Left lung (tissue), 10 donors: ENCODE results near the gene MPHOSPH8. TPM values are rescaled to one million over a fixed set of nuclear protein-coding genes. Genes with fewer than 3 reads are reported as not detected.

Source experiments
- ATAC-seq: fragments of 200-7000 bp; cut with Tn5 transposase; one replicate; pipeline ENCODE4 v1.9.1; 2020; ENCODE audit warnings: moderate library complexity
- DNase-seq, 4 donors: peaks; one replicate each; pipeline ENCODE4 v3.0.0-alpha.2; 2013 to 2020
- H3K27ac ChIP-seq, 2 donors: fragments of 200-600 bp; sonication (generic) in 1 of 2; one replicate each; pipeline versions ENCODE4 v1.5.0 to v1.8.0; 2020 to 2021
- H3K27me3 ChIP-seq, 2 donors: fragments of 200-600 bp; sonication (generic) in 1 of 2; one replicate each; pipeline versions ENCODE4 v1.5.0 to v1.8.0; 2020 to 2021
- H3K36me3 ChIP-seq, 2 donors: fragments of 200-600 bp; sonication (generic) in 1 of 2; one replicate each; pipeline versions ENCODE4 v1.5.0 to v1.8.0; 2020 to 2021
- H3K4me1 ChIP-seq, 2 donors: fragments of 200-600 bp; one replicate each; pipeline ENCODE4 v1.8.0; 2021
- H3K4me3 ChIP-seq, 2 donors: fragments of 200-600 bp; sonication (generic) in 1 of 2; one replicate each; pipeline versions ENCODE4 v1.5.0 to v1.8.0; 2020 to 2021; ENCODE audit warnings: mild to moderate bottlenecking in 1 of 2
- H3K9me3 ChIP-seq, 2 donors: fragments of 200-600 bp; sonication (generic) in 1 of 2; one replicate each; pipeline versions ENCODE4 v1.5.0 to v1.8.0; 2020 to 2021
- intact Hi-C, 2 donors: fragments of 100-400 bp; cut with DNase I; formaldehyde crosslinking; loops; one replicate each; pipeline versions ENCODE4 v1.11.2 to v1.14.2; 2022
- polyA plus RNA-seq, 6 donors: library from polyadenylated mRNA; unstranded; fragments of 120-200 nt; gene quantifications; one replicate each; pipeline ENCODE4 v1.2.1, GENCODE V29; 2013; ENCODE audit not compliant: insufficient read length in 6 of 6
- total RNA-seq, 2 donors: library from RNA; stranded (reverse); fragmentation: NEBNext Ultra II Directional; extraction: Animal tissue kit (Norgen Biotek cat#: 25700); gene quantifications; one replicate each; pipeline ENCODE4 v1.2.1, GENCODE V29; 2021
- TF ChIP-seq, protein P1 (sequence below), 2 donors: fragments of 200-600 bp; sonication (generic) in 1 of 2; IDR thresholded peaks; one replicate each; pipeline versions ENCODE4 v1.5.0 to v1.8.0; 2021; ENCODE audit warnings: antibody characterized with exemption in 2 of 2
- donor health status: DM: no; HTN: yes; CAD: no.
- donor health status: DM: no; HTN: no; CAD: no.

MPHOSPH8 gene
- total and polyA plus RNA-seq, 8 donors: 30.9 to 84.8 (median 72.3) TPM

DNA sequence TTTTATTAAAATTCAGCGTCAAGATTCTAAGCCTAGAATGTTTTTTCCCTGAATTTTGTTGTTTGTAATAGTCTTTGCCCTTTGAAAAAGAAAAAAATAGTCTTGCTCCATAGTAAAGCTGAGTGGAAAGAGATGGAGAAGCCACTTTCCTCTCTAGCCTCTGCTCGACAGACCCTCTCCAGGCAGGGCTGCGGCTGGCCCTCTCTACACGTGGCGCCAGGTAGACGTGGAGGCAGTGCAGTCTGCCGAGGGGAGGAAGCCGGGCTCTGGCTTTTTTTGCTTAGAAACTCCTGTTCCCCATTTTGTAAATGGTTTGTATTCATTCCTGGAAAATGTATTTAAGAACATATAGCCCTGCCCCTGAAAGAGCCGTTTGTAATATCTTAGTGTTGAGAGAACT, 35.3 kb downstream of the MPHOSPH8 start:
- H3K4me1 ChIP-seq: no peaks in the 10 kb centered on the region
- no peak for ATAC-seq
- no peaks in the 10 kb centered on the region for H3K9me3 ChIP-seq
- TF ChIP-seq, protein P1, sequence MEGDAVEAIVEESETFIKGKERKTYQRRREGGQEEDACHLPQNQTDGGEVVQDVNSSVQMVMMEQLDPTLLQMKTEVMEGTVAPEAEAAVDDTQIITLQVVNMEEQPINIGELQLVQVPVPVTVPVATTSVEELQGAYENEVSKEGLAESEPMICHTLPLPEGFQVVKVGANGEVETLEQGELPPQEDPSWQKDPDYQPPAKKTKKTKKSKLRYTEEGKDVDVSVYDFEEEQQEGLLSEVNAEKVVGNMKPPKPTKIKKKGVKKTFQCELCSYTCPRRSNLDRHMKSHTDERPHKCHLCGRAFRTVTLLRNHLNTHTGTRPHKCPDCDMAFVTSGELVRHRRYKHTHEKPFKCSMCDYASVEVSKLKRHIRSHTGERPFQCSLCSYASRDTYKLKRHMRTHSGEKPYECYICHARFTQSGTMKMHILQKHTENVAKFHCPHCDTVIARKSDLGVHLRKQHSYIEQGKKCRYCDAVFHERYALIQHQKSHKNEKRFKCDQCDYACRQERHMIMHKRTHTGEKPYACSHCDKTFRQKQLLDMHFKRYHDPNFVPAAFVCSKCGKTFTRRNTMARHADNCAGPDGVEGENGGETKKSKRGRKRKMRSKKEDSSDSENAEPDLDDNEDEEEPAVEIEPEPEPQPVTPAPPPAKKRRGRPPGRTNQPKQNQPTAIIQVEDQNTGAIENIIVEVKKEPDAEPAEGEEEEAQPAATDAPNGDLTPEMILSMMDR (IDR thresholded peaks at IDR 0.05): no peak
- no peaks in the 10 kb centered on the region for H3K27me3 ChIP-seq
- no peak for DNase-seq
- H3K27ac ChIP-seq: no peak overlapping the region
- peaks cover 6 to 100% of the 10 kb centered on the region in 2 donors for H3K36me3 ChIP-seq
- H3K4me3 ChIP-seq: no peak overlapping the region
- intact Hi-C loops: no loop called here

DNA sequence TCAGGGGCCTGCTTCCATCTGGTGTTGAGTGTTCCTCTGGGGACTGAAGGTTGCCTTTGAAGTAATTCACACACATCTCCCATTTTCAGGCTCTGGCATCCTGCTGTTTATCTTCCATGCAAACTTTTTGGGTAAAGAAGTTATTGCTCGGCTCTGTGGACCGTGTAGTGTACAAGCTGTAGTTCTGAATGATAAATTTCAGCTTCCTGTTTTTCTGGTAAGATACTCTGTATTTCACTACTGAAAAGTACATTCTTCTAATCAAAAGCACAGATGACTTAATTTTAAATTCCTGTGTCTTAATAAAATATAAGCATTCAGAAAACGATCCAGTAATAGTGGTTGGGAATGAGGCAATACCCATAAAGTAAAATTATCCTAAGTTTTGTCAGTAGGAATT, 36.7 kb downstream of the MPHOSPH8 start:
- TF ChIP-seq, protein P1 (IDR thresholded peaks at IDR 0.05): no peak

DNA sequence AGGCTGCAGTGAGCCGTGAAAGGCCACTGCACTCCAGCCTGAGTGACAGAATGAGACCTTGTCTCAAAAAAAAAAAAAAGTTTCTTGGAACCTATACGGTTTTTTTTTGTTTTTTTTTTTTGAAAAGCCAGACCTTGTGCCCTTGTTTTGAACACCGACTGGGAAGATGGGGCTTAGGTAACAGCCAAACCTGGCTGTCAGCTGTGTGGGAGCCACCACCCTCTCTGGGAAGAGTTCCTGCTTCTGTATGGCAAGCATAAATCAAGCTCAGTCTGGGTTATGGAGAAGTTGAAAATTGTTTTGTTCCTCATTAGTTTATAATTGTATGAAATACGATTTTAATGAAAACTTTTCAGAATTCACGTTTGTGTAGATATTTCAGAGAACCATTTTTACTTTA, 39.5 kb downstream of the MPHOSPH8 start:
- no peak for ATAC-seq
- H3K9me3 ChIP-seq: no peaks in the 10 kb centered on the region
- no peak overlapping the region for H3K27ac ChIP-seq
- H3K4me1 ChIP-seq: no peaks in the 10 kb centered on the region
- H3K4me3 ChIP-seq: no peak overlapping the region
- peaks cover 6 to 88% of the 10 kb centered on the region in 2 donors for H3K36me3 ChIP-seq
- intact Hi-C loops: no loop called here
- TF ChIP-seq, protein P1 (IDR thresholded peaks at IDR 0.05): no peak
- no peak for DNase-seq
- no peaks in the 10 kb centered on the region for H3K27me3 ChIP-seq

More for the DNA sequence above, 36.7 kb downstream of the MPHOSPH8 start:
- DNase-seq: no peak
- no peaks in the 10 kb centered on the region for H3K4me1 ChIP-seq
- peaks cover 6 to 100% of the 10 kb centered on the region in 2 donors for H3K36me3 ChIP-seq
- H3K9me3 ChIP-seq: no peaks in the 10 kb centered on the region
- no peaks in the 10 kb centered on the region for H3K27me3 ChIP-seq
- no peak for ATAC-seq
- no peak overlapping the region for H3K27ac ChIP-seq
- H3K4me3 ChIP-seq: no peak overlapping the region
- intact Hi-C loops: no loop called here

DNA sequence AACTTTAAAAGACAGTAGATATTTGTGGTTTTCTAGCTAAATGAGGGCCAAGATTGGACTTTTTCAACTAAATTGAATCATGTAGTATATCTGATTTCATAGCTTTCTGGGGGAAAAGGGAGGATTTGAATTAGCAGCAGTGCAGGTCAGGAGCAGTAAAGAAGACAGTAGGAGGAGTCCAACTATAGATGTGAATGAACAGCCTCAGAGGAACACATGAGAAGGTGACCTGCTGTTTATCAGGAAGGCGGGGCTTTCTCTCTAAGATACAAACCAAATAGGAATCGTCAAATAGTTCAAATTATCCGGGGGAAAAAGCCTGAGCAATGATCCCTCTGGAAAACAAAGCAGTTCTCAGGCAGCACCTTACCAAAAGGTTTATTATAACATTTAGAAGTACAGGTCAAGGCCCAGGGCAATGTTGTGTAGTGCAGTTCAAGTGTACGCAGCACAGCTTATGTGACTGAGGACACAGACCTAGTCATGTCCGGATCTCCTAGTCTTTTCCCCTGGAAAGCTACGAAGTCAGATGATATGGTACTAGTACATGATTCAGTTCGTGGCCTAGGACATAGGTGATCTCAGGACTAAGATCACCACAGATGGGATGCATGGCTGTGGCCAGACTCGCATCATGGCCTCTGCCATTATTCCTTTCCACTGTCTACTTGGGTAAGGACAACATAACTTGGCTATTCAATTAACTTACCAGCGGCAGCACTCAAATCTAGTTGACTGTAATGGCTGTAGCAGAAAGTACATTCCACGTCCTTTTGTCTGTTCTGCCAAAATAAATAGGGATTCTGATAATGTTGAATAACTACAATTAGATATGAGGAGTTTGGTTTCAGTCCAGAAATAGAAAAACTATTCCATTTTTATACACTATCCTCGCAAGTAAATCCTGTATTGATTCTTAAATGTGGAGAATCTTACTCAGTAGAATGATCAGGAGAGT, 40.3 kb downstream of the MPHOSPH8 start:
- ATAC-seq (no peak), DNase-seq (no peak)
- intact Hi-C loops: no loop called here
- no peaks in the 10 kb centered on the region for H3K27me3 ChIP-seq
- peaks cover 6 to 83% of the 10 kb centered on the region in 2 donors for H3K36me3 ChIP-seq
- TF ChIP-seq, protein P1 (IDR thresholded peaks at IDR 0.05): no peak
- H3K9me3 ChIP-seq: no peaks in the 10 kb centered on the region
- no peaks in the 10 kb centered on the region for H3K4me1 ChIP-seq
- no peak overlapping the region for H3K27ac ChIP-seq
- no peak overlapping the region for H3K4me3 ChIP-seq

DNA sequence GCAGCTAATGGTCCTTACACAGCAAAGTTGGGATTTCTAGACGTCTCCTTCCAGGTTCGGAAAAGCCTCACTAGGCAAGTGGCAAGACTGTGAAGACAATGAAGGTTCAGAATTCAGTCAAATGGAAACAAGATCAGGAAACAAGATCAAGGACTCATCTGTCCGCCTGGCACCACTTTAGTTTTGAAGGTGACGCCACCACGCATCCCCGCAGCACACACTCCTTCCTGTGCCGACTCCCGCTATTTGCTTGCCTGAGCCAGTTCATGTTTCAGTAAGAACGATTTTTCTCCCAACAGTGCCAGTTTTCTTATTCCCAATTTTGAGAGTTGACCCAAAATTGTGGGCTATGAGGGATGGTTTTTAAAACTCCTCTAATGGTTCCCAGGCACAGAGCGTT, 41.4 kb downstream of the MPHOSPH8 start:
- H3K9me3 ChIP-seq: no peaks in the 10 kb centered on the region
- H3K36me3 ChIP-seq: peaks cover 0 to 80% of the 10 kb centered on the region in 2 donors
- no peak overlapping the region for H3K27ac ChIP-seq
- TF ChIP-seq, protein P1 (IDR thresholded peaks at IDR 0.05): no peak
- intact Hi-C loops: no loop called here
- H3K4me1 ChIP-seq: no peaks in the 10 kb centered on the region
- no peak for DNase-seq
- ATAC-seq: no peak
- H3K27me3 ChIP-seq: no peaks in the 10 kb centered on the region
- no peak overlapping the region for H3K4me3 ChIP-seq
